ENCODE data around the gene LYPD6B.

LYPD6B gene, protein sequence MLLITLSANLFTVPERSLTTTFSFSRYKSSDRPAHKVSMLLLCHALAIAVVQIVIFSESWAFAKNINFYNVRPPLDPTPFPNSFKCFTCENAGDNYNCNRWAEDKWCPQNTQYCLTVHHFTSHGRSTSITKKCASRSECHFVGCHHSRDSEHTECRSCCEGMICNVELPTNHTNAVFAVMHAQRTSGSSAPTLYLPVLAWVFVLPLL

DNA sequence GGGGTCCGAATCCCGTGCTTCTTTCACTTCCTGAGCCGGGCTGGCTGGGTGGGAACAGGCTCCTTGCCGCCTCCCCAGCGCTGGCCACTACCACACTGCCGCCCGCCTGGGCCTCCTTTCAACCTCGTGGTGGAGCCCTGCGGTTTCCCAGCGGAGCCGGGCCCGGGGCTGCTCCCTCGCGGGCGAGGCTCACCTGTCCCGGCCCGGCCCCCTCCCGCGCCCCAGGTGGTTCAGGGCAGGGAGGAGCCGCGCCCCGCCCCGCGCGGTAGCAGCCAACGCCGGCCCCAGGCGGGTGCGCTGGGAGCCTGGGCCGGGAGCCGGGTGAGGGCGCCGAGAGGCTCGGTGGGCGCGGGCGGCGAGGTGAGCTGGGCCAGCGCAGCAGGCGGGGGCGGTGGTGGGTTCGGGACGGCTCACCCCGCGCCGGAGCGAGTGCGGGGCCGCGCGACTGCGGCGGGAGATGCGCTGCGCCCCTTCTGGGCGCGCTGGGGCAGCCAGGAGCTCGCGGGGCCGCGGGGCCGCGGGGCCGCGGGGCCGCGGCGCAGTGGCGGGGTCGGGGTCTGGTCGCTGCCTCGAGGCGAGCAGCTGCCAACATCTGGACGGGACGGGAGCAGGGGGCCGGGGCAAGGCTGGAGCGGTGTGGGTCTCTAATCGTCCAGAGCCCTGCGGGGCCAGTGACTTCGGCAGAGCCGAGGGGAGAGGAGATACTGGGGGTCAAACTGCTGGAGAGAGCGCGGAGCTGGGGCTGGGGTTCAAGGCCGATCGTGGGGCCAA lies at the start of gene LYPD6B:
TSS of gene LYPD6B (plus strand) at position 258 of the 771 bp plus-strand sequence. CDS start 92,250 bp downstream, outside the sequence.
- no peak for DNase-seq

DNA sequence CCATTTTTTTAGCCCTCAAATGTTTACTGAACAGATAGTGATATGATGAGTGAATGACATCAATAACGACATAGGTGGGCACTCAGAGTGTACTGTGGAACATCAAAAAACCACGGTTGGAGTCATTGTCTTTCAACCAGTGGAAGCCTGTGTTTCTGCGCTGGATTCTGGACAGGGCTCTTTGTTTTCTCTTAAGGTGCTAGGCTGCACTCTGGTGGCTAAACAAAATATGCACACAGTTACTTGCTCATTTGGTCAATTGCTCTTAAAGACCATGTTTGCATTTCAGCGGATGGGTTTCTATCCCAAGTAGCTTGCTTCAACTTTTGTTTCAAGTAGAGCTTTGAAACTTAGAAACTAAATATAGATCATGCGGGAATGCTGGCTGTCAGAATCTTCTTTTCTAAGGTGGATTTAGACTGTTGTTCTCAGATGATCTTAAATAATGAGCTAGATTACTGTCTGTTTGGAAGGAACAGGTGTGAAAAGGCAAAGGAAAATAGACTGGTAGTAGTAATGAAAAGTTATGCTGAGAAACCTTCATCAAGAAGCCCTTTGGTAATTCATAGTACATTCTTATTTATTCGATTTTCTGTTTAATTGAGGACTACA lies 48.5 kb upstream of the LYPD6B start:
- no peak for DNase-seq

DNA sequence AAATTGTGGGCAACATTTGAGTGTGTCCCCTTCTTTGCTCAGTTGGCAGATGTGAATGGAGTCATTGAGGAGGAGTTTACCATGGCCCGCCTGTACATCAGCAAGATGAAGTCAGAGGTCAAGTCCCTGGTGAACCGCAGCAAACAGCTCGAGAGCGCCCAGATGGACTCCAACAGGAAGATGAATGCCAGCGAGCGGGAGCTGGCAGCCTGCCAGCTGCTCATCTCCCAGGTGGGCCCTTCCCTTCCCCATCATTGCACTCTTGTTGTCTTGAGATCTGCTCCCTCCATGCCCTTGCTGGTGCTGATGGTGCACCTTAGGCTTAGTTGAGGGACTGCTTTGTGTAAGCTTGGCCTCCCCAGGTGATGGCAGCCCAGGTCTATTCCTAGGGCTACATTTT lies 47.5 kb upstream of the LYPD6B start:
- DNase-seq = no peak

DNA sequence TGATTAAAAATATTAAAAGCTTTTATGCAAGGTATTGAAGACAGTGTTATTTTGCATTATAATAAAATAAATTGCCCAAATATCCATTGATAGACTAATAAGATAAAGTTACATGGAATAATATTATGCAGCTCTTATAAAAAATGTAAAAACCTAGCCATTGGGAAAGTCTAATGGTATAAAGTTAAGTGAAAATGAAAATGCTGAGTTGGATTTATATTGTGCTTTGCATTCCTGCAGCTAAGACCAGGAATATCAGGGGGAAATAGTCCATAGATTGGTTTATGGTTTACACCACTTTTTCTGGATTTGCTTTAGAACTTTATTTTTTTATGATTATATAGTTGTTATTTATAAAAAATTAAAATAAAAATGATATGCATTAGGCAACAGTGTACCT lies 46.1 kb upstream of the LYPD6B start:
- no peak for DNase-seq

DNA sequence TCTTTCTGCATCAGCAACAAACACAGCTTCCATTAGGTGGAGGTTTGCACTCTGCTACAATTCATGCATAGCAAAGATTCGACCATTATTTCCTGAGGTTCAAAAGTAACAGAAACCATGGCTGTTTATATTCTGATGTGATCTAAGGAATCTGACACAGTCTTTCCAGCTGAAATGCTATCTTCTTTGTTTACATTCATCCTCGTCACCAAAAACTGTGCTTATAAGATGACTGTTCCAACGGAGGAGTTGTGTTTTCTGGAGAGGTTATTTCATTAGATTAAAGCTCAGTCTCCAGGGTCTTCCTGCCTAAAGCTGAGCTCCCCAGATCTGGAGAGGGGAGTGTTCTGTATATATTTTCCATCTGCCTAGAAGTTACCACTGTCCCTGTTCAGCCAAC lies 45.1 kb upstream of the LYPD6B start:
- no peak for DNase-seq

DNA sequence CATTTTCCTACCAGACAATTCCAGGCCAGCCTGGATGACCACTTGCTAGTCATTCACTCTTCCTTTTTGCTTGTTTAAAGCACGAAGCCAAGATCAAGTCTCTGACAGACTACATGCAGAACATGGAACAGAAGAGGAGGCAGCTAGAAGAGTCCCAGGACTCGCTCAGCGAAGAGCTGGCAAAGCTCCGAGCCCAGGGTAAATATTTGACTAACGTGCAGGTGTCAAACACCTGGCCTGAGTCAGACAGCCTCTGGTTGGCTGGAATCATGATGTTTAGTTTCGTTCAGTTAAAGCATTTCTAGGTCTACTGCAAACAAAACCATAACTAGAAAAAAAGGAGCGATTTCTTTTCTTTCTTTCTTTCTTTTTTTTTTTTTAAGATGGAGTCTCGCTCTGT lies 44.2 kb upstream of the LYPD6B start:
- DNase-seq = no peak

DNA sequence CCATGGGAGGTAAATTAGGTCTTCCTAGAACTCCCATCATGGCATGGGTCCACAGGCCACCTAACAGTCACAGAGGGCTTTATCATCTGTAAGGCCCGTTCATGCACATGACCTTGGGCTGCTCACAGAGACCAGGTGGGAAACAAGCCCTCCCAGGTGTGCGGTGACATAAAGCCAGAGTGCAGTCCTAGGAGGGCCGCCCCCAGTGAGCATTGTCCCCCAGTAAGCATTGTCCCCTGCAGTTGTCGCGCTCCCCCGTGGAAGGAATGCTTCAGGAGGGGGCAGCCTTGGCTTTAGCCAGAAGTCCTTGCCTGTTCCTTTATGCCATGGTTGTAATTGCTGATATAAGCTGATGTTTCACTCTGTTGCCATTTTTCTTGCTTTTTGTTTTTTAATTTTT lies 41.7 kb upstream of the LYPD6B start:
- DNase-seq = no peak

DNA sequence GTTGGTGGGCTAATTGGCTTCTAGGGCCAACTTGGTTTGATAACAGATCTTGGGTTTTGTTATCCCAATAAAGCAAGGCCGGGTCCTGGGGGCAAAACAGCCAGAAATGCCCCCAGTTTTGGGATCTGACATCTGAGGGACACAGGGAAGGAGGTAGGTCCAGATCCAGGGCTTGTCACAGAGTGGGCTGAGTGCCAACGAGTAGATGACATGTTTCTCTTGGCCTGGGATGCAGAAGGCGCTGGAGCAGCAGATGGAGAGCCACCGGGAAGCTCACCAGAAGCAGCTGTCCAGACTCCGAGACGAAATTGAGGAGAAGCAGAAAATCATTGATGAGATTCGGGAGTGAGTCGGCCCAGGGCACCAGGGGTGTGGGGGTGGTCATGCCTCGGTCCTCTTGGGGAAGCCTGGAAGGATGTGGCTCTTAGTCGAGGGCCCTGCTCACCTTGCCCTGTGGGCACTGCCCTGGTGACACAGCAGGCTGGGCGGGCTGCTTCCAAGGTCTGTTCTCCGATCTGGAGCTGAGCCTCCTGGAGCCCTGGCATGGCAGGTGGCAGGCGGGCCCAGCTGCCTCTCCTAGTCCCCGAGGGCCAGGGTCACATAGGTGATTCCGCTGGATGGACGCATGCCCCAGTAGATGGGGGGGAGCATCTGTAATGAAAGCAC lies 40.2 kb upstream of the LYPD6B start:
- DNase-seq = no peak

DNA sequence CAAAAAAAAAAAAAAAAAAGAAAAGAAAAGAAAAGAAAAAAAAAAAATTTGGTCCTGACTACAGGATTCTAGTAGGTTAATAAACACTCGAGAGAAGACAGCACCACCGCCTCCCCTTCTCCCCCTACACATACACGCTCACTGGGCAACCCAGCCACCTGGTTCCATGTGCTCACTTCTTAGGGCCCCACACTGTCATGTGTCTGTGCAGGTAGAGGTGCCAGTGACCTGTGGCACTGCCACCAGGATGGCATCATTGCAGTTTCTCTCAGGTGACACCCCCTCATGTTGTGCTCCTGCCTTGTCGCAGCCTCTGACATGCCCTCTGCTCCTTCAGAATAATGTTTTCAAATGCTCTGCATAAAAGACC lies 39.7 kb upstream of the LYPD6B start:
- no peak for DNase-seq

DNA sequence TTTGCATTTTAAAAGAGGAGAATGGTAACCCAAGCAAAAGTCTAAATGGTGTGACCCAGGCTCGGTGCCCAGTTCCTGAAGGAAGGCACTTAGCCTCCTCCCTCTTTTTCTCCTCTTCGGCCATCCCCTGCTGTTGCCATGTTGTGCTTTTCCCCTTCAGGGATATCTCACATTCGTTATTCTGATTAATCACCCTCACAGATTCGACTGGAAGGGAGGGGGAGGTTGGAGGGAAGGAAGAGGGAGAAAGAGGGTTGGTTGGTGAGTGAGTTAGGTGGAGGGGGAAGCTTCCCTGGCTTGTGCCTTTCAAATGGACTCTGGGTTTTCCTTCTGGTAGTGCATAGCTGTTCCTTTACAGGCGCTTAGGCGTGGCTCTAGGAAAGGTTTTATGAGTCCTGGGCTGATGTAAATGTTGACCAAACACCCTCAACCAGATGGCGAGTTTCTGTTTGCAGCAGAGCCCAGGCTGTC lies 39.0 kb upstream of the LYPD6B start:
- no peak for DNase-seq

DNA sequence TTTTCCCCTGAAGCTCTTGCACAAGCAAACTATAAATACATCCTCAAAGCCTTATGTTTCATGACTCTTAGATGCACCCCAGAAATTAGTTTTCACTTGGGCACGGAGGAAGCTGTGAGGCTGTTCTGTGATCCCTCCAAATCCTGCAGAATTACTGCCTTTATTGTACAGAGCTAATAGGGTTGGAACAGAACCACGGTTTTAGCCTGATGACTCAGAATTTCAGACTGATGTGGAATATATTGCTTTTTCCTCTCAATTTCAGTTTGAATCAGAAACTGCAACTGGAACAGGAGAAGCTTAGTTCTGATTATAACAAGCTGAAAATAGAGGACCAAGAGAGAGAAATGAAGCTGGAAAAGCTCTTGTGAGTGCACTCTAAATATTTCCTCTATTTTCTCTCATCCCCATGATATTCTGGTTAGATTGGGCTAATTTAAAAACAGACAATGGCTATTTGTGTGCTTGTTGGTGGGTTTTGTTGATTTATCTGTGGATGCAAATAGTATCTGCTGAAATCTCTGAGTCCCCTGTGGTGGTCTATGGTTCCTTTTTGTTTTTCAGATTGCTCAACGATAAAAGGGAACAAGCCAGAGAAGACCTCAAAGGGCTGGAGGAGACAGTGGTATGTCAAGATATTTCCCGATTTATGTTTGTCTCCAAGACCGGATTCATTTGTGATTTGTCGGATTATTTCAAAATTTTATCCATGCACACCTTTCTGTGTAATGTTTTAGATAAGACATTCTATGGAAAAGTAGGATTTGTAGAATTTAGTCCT lies 38.2 kb upstream of the LYPD6B start:
- DNase-seq = no peak

DNA sequence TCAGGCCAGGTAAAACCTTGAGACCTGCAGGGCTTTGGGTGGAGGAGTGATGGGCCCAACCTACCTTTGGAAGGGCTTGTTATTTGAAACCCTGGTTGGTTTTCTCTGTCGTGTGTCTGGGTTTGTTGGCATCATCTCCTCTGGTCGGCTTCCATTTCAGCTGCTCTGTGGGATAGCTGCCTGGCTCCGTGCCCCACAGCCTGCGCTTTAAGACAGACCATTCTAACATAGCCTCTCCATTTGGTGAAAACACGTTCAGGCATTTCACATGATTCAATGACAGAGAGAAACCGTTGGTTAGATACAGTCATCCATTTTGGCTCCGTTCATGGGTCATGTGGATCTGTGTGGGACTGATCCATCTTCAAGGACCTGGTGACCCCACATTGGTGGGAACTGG lies 37.0 kb upstream of the LYPD6B start:
- DNase-seq = no peak

DNA sequence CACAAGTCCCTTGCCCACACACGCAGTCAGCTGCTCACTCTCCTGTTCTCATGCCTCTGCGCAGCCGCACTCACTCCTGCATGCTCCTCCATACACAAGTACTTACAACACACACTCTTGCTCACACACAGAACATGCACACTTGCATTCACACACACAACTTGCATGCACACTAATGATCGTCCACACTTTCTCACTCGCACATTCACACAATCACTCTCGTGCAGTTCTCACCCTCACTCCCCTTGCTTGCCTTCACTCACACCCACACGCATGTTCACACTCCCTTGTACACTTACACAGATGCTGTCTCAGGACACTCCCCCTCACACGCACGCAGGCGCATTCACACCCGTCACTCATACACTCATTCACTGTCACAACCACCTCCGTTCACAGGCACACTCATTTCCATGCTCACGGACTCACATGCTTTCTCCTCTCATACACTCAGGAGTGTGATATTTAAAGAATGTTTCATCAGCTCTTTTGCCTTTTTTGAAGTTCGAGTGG lies 36.1 kb upstream of the LYPD6B start:
- no peak for DNase-seq

DNA sequence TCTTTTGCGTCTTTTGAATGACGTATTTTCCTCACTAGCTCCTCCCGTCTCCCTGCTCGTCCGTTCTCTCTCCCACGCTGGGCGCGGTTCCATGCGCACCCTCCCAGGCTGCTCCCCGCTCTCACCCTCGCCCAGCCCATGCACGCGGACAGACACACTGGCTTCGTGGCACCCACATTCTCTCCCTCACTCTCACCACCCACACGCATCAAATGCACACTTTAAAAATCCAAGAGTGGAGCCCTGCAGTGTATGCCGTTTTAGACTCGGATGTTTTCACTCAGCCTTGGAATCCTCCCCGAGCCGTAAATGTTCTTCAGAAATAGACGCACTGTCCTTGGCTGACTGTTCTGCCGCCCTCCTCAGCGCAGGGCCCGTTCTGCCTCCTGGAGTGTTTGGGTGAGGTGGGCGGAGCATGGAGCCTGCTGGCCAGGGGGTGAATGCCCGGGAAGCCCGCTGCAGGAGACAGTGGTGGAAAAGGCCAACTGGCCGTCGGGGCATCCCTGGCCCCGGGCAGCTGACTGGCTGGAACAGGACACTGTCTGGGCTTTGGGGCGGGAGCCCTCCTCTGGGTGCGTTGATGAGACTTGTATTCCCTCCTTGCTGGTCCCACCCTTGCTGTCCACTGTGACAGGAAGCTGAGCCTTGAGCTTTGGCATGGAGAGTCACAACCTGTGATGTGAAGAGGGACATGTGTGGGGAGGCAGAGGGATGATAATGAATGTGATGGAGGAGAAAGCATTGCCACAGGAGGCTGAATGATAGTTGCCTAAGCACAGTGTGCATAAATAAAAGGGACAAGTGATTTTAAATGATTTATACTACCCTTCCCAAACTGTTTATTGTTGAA lies 35.4 kb upstream of the LYPD6B start:
- DNase-seq = no peak

DNA sequence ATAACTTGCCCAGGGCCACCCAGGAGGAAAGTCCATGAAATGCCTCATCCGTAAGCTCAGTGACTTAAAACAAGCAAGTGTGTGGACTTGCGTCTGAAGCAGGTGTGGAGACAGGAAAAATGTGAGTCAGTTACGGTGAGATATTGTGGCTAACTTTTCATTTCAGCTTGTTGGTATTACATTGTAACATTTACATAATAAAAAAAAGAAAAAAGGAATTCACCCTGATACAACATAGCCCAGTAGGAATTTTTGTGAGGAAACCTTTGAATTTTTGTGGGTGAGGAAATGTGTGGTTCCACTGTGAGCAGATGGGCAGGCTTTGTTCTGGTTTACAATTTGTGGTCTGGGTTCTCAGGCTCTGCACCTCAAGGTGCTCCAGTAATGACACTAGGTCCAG lies 33.7 kb upstream of the LYPD6B start:
- no peak for DNase-seq

DNA sequence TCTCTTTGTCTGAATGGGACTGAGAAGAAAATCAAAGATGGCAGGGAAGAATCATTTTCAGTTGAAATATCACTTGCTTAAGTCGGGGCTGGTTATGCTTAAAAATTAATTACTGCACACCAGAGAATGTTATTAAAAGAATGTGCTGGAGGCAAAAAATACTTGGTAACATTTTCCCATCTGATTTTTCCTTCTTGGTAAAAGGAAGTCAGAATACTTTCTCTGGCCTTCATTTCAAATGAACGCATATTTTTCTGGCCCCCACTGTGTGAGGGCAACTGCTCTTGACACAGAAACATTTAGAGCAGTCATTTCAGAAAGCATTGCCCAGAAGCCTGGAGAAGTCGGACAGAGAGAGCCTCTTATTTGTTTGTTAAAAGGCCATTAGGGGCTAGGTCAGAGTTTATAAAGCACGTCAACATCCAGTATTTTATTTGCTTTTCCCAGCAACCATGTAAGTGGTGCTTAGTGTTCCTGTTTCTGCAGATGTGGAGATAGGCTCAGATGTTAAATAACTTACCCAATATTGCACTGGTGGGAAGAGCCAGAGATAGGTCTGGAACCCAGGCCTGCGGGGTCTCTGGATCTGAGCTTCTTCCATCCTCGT lies 32.9 kb upstream of the LYPD6B start:
- DNase-seq = no peak

DNA sequence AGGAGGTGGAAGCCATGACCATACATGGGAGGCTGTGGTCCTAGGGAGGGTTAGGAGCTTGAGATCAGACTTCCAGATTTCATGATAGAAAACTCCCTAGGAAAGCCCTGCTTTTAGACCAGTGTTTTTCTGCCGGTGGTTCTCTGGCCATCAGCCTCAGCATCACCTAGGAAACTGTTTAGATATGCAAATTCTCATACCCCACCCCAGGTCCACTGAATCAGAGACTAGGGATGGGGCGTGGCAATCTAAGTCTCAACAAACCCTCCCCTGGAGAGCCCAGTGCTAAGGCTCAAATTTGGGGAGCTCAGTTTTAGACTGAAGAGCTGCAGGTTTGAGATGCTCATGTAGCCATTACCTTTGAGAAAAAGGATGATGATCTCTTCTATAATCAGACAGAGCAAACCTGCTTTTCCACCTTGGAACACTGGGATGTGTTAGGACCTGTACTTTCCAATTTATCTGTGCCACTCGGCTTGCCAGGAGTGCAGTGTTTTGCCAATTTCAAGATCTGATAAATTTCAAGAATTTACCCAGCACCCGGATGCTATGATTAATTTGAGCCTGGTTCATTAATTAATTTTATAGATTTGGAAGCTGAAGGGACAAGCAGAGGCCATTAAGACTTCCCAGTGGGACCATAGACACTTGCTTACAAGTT lies 31.5 kb upstream of the LYPD6B start:
- DNase-seq = no peak

DNA sequence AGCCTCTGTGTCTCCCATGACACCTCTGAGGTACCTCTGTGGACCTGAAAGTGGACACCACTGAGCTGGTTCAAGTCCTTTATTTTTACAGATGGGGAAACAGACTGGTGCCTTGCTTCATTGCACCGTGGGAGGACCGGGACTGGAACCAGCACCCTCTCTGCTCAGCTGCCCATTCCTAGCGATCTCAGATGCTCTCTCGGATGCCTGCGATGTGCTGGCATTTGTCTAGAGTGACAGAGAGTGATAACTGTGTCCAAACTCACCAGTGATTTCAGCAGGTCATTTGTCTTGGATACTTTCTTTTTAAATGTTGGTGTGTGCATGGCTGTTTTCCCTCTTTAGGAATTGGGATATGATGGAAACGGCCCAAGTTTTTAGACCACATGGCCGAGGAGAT lies 30.1 kb upstream of the LYPD6B start:
- no peak for DNase-seq

DNA sequence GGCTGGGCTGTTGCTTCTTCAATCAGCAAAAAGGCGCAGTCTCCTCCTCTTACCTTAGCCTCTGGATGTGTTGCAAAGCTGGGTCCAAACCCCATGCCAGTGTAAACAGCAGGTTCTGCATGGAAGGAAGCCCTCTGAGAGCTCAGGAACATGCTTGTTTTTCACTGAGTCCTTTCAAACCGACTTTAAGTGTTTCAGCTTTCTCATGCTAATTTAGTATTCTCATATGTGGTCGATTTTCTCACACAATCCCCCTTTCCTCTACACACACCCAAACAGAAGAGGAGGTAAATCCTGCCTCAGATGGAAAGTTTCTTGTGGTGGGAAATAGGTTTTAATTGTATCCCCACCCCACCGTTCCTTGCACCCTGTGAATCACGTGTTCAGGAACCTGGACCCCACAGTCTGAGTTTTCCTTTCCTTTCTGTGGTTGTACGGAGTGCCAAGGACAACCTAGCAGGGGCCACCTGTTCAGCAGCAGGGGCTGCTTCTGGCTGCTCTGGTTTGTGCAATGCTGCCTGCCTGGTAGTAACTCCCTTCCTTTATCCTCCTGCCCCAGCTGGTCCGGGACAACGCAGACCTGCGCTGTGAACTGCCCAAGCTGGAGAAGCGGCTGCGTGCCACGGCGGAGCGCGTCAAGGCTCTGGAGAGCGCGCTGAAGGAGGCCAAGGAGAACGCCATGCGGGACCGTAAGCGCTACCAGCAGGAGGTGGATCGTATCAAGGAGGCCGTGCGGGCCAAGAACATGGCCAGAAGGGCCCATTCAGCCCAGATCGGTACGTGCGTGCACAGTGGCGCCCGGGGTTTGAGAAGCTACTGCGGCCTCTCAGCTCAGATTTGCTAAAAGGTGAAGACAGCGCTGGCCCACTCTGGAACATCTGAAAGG lies 28.7 kb upstream of the LYPD6B start:
- DNase-seq = no peak

DNA sequence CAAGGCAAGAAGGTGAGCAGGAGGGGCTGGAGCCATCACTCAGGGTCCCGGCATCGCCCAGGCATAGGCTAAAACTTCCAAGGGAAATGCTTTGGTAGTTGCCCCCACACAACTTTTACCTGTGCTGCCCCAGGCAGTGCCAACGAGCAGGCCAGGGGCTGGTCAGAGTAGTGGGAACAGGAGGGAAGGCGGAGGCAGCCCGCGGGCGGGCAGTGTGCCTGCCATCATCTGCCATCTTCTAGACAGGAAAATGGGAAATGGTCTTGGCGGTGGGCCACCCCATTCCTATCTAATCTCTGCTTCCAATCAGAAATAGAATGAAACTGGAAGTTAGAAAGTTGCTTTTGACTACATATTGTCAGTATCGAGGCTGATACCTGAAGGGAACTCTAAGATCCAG lies 26.0 kb upstream of the LYPD6B start:
- no peak for DNase-seq
